KBM-7 (cell line): Measurements from ENCODE around the gene SPDL1.

Experiments used
- DNase-seq: peaks from one replicate; pipeline ENCODE4 v3.0.0-alpha.2; 2015
- in situ Hi-C: fragments of 300-500 bp; cut with MboI; formaldehyde crosslinking; loops from 2 replicates; pipeline ENCODE4 v1.14.3; 2020; ENCODE audit warnings: low sequenced_read_pairs, low pct_unique_long_range_greater_than_20kb, mixed read lengths

Gene SPDL1

GRCh38 chr5:169583424-169584220 is at the start of gene SPDL1:
Gene SPDL1 (plus strand): TSS chr5:169583773. CDS start chr5:169588417, 4,644 bp downstream.
- in situ Hi-C loops = no loop called here
- peak; percentile 97 for DNase-seq

GRCh38 chr5:169534311-169534880 is 49.2 kb upstream of the SPDL1 start:
- no peak for DNase-seq
- in situ Hi-C loops = no loop called here

GRCh38 chr5:169534939-169535338 is 48.6 kb upstream of the SPDL1 start:
- in situ Hi-C loops = no loop called here
- no peak for DNase-seq

- DNase-seq = no peak
These were observed 44.6 kb upstream of the SPDL1 start for GRCh38 chr5:169538944-169539343.

GRCh38 chr5:169542811-169543210 is 40.8 kb upstream of the SPDL1 start:
- in situ Hi-C loops = no loop called here
- no peak for DNase-seq

More at GRCh38 chr5:169538944-169539343, 44.6 kb upstream of the SPDL1 start:
- in situ Hi-C loops = no loop called here

- in situ Hi-C loops = no loop called here
- DNase-seq = no peak
These were observed 39.2 kb upstream of the SPDL1 start for GRCh38 chr5:169544264-169544950.

GRCh38 chr5:169545762-169546161 is 37.8 kb upstream of the SPDL1 start:
- DNase-seq = no peak

GRCh38 chr5:169546346-169546745 is 37.2 kb upstream of the SPDL1 start:
- in situ Hi-C loops = no loop called here
- no peak for DNase-seq

More at GRCh38 chr5:169545762-169546161, 37.8 kb upstream of the SPDL1 start:
- in situ Hi-C loops = no loop called here

- in situ Hi-C loops = no loop called here
- DNase-seq = no peak
These were observed 36.1 kb upstream of the SPDL1 start for GRCh38 chr5:169547508-169547907.

- in situ Hi-C loops = no loop called here
- DNase-seq = peak; percentile 7
These were observed 35.3 kb upstream of the SPDL1 start for GRCh38 chr5:169548315-169548714.

- in situ Hi-C loops = no loop called here
- DNase-seq = no peak
These were observed 34.0 kb upstream of the SPDL1 start for GRCh38 chr5:169549453-169550100.

- DNase-seq = no peak
- in situ Hi-C loops = no loop called here
These were observed 33.3 kb upstream of the SPDL1 start for GRCh38 chr5:169550227-169550626.

GRCh38 chr5:169551146-169551545 is 32.4 kb upstream of the SPDL1 start:
- DNase-seq = no peak

GRCh38 chr5:169551696-169552095 is 31.9 kb upstream of the SPDL1 start:
- DNase-seq = no peak
- in situ Hi-C loops = no loop called here

More at GRCh38 chr5:169551146-169551545, 32.4 kb upstream of the SPDL1 start:
- in situ Hi-C loops = no loop called here

GRCh38 chr5:169554251-169554650 is 29.3 kb upstream of the SPDL1 start:
- DNase-seq = no peak
- in situ Hi-C loops = no loop called here

- in situ Hi-C loops = no loop called here
- DNase-seq = no peak
These were observed 25.7 kb upstream of the SPDL1 start for GRCh38 chr5:169557838-169558237.

- DNase-seq = no peak
- in situ Hi-C loops = no loop called here
These were observed 21.7 kb upstream of the SPDL1 start for GRCh38 chr5:169561893-169562292.

GRCh38 chr5:169563369-169563768 is 20.2 kb upstream of the SPDL1 start:
- DNase-seq = no peak
- in situ Hi-C loops = no loop called here

GRCh38 chr5:169566202-169566601 is 17.4 kb upstream of the SPDL1 start:
- DNase-seq = no peak
- in situ Hi-C loops = no loop called here

GRCh38 chr5:169567079-169567478 is 16.5 kb upstream of the SPDL1 start:
- in situ Hi-C loops = no loop called here

More at GRCh38 chr5:169567079-169567478, 16.5 kb upstream of the SPDL1 start:
- DNase-seq = peak; percentile 15
